Stimulated activated CD4-positive, alpha-beta T cell treated with anti-CD3 and anti-CD28 coated beads, Interleukin-2, amount 100 ng/mL, for 4 hours (primary cell): Measurements from ENCODE around the gene RAI1.

Source experiments
- DNase-seq: peaks from one replicate; pipeline ENCODE4 v3.0.0-alpha.2; 2020; ENCODE audit warnings: low read depth

RAI1 gene

DNA sequence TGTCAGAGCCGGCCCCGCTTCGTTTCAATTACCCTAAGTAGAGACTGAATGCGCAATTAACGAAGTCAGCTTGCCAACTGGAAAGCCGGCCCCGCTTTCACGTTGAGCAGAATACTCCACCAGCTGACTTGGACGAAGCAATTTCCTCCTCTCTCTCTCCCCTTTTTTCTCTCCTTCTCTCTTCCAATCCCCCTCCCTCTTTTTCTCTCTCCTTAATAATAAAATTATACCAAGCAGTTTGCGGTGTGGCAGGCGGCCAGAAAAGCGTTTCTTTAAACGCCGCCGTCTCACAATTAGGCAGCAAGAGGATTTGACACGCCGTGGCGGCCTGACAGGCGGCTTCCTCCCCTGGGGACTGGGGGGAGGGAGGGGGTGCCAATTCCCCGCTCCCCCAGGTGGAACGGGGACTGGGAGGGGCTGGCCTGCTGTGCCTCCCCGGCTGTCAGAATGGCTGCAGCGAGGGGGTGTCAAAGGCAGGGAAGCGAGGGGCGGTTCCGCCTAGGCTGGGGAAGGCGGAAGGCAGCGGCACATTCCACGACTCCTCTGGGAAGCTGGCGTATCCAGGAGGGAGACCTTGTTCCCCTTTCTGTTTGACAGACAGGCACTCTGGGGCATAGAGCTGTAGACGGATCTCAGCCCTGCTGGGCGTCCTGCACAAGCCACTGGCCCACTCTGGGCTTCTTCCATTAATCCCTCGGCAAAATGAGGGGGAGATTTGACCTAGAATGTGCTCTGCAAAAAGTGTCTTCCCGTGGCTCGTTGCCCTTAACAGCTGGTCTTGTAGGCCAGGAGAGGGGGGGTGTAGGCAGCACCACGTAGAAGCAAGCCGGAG is 102.8 kb downstream of the RAI1 start:
- no peak for DNase-seq

DNA sequence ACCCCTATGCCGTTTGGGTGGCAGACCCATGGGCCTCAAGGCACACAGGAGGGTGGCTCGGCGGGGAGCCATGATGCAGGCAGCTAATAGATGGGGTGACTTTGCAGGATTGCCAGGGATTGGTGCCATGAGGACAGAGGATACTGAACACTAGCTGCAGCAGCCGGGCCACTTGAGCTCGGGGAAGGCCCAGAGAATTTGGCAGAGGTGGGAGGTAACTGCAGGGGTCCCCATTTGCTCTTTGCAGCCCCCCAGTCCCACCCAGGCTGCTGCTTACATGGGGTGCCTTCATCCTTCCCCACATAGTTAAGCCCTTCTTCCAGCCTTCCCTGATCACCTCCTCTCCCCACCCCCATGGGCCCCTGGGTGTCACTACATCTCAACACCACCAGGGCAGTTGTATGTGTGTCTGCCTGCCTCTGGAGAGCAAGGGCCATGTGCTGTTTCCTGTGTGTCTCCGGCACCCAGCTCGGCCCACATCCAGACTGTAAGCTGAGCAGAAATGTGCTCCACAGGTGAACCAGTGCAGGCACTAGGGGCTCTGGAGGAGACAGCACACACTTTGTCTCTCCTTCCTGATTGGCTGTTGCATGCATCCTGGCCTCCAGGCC is 103.5 kb downstream of the RAI1 start:
- no peak for DNase-seq

DNA sequence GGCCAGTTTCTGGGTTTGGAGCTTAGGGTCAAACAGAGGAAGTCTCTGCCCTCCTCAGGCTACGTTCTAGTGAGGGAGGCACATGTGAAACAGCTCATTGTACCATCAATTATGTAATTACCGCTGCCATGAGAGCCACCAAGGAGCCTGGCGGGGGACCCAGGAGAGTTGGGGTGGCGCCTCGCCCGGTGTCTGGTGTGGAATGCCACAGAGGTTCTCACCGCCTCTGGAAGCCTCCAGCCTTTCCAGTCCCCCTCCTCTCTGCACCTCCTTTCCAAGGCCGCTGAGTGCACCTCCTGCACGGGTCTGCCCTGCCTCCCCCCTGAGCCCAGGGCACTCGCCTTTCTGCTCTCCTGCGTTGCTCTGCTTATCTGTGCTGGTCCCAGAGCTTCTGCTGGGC is 104.1 kb downstream of the RAI1 start:
- DNase-seq, result no peak

DNA sequence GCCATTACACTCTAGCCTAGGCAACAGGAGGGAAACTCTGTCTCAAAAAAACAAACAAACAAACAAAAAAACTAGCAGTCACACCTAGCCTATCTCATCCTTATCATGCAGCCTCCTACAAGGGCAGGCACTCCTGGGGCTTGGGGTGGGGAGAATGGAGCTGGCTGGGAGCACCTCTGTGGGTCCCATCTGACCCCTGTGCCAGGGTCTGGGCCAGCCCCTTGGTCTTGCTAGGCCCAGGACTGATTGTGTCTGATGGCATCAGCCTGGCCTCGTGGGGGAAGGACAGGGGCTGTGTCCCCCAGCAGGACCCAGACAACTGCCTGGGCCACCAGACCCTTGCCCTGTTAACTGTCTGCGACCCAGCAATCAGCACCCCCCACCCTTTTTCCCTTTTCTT is 105.7 kb downstream of the RAI1 start:
- no peak for DNase-seq

DNA sequence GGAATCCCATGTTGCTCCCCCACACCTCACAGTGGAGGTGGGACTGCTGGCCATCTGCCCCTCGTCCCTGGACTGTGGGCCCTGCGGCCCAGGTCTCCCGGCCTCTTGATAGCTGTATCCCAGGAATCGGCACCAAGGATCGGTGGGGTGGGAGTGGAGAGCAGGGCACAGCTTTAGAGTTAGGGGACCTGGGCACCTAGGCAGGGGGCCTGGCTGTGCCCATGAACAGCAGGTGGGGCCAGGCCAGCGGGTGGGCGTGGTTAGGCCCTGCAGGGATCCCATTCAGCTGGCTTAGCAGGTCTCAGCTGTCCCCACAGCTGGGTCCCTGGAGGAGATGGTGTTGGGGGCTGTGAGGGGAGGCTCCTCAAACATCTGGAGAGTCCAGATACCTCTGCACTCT is 106.3 kb downstream of the RAI1 start:
- no peak for DNase-seq

DNA sequence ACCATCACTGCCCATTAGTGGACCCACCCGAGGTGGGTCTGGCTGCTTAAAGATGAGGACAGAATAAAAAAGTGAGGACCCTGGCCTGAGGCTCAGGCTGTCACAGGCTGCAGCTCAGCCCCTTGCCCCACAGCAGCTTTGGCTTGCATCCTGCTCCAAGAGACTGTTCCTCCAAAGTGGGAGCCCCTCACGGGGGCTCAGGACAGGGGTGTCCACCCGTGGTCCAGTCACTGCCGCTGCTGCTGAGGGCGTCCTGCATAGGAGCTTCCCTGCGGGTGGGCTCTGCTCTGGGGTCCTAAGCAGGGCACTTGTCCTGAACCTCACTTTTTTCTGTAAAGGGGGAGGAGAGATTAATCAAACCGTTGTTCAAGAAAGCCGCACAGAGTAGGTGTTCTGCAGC is 107.7 kb downstream of the RAI1 start:
- no peak for DNase-seq

DNA sequence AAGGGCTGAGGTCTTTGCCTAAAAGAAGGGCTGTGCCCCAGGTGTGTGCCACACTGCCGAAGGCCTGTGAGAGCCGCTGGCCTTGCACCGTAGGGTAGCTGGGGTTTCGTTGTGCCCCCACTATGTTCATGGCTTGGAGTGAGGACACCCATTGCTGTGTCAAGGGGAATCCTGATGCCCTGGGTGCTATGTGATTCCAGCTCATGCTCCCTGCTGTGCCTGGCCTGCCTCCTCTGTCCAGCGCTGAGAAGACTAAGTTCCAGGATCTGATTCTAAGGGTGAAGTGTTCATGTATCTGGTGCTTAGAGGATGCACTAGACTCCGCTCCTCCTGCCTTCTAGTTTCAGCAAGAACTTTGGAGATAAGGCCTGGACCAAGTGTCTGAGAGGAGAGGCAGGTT is 108.2 kb downstream of the RAI1 start:
- no peak for DNase-seq

DNA sequence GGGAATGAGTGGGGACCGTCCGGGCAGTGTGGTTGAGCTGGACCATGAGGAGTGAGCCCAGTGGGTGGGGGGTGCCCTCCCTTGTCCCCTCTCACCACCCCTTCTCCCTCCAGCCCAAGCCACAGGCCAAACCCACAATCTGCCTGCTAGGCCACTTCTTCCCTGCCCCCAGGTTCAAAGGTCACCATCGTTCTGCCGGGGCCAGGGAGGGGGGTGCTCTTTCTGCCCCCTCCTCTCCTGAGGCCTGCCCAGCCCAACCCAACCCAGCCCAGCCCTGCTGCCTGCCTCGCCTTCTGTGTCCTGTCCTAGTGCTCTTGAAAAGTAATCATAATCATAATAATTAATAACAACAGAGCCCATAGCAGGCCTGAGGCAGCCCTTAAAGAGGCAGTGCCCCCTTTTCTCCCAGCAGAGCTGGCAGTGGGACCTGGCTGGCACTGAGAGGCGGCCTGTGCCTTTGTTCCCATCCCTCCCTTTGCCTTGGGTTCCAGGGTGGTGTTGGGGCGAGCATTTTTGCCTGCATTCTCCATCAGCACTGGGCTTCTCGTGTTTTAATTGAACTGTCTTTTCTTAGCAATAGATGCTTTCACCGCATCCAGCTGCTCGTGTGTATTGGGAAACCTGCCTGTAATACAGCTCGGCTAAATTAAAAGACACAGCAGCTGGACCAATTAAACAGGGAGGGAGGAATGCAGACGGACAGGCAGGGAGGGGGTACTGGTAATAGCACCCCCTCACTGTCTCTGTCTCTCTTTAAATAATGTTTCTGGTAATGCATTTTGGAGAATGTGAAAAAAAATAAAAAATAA is 108.8 kb downstream of the RAI1 start:
- no peak for DNase-seq

DNA sequence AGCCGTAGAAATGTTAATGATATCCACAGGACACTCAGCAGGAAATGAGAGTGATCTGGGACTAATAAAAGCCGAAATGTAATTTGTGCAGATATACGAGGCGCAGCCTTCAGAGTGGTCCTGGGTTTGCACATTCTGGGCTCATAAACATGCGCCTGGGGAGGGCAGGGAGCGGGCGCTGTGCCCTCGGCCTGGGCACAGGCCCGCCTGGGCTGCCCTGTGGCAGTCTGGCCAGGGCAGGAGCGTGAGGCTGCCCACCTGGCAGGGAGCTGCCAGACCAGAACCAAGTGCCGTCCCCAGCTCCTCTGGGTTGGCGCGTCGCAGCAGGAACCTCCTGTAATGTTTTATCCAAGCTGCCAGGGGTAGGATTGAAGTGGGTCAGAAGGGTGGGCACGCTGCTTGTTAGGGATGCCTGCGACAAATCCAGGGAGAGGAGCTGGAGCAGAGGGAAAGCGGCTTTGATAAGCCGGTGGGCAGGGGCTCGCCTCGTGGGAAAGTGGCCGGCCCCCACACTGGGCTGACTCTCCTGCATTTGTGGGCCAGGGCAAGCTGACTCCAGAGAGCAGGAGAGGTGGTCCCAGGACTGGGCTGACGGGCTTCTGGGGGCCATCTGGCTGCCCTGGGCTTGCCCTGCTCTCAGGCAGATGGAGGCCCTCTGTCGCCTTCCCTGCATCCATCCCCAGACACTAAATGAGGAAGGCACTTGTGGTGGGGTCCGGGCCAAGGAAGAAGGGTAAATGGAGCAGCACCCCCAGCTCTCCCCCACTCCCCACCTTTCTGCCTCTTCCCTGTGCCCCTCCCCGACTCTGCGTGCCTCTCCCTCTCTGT is 109.6 kb downstream of the RAI1 start:
- DNase-seq, result no peak

DNA sequence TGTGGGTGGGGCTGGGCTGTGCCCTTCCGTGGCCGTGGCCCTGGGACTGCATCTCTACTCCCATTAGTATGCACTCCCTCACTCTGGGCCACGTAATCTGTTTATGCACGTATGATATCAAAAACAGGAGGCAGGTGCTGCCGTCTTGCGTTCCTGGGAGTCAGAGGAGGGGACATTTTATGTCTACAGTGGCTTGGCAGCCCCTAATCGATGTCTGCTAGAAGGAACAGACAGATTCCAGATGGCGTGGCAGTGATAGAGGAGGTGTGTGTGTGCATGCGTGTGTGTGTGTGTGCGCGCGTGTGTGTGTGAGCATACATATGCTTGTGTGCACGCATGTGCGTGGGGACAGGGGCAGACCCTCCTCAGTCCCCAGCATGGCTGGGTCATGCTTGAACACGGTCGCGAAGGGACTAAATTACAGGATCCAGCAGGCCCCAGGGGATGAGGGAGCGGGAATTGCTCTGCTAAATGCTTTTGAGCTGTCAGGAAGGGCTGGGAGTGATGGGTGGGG is 110.8 kb downstream of the RAI1 start:
- no peak for DNase-seq

DNA sequence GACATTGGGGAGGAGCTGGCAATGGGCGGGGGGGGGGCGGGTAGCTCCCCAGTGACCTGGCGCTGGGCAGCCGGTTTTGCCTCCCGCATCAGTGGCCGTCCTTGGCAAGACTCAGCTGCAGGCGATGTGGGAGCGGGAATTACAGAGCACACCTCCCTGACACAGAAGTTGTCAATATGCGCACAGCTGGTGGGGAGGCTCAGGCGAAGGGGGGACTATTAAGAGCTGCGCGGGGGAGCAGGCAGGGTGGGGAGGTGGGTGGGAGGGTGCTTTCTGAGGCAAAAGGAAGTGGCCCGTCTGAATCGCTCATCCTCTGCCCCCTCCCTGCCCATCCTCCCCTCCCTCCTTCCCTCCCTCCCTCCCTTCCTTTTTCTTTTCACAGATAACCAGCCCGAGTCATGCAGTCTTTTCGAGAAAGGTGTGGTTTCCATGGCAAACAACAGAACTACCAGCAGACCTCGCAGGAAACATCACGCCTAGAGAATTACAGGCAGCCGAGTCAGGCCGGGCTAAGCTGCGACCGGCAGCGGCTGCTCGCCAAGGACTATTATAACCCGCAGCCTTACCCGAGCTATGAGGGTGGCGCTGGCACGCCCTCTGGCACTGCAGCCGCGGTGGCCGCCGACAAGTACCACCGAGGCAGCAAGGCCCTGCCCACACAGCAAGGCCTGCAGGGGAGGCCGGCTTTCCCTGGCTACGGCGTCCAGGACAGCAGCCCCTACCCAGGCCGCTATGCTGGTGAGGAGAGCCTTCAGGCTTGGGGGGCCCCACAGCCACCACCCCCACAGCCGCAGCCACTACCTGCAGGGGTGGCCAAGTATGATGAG is 111.5 kb downstream of the RAI1 start:
- no peak for DNase-seq

DNA sequence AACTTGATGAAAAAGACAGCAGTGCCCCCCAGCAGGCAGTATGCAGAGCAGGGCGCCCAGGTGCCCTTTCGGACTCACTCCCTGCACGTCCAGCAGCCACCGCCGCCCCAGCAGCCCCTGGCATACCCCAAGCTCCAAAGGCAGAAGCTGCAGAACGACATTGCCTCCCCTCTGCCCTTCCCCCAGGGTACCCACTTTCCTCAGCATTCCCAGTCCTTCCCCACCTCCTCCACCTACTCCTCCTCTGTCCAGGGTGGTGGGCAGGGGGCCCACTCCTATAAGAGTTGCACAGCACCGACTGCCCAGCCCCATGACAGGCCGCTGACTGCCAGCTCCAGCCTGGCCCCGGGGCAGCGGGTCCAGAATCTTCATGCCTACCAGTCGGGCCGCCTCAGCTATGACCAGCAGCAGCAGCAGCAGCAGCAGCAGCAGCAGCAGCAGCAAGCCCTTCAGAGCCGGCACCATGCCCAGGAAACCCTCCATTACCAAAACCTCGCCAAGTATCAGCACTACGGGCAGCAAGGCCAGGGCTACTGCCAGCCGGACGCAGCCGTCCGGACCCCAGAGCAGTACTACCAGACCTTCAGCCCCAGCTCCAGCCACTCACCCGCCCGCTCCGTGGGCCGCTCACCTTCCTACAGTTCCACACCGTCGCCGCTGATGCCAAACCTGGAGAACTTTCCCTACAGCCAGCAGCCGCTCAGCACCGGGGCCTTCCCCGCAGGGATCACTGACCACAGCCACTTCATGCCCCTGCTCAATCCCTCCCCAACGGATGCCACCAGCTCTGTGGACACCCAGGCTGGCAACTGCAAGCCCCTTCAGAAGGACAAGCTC is 112.3 kb downstream of the RAI1 start:
- DNase-seq, result no peak

DNA sequence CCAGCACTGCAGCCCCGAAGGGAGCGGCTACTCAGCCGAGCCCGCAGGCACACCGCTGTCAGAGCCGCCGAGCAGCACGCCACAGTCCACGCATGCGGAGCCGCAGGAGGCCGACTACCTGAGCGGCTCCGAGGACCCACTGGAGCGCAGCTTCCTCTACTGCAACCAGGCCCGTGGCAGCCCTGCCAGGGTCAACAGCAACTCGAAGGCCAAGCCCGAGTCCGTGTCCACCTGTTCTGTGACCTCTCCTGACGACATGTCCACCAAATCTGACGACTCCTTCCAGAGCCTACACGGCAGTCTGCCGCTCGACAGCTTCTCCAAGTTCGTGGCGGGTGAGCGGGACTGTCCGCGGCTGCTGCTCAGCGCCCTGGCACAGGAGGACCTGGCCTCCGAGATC is 113.1 kb downstream of the RAI1 start:
- no peak for DNase-seq

DNA sequence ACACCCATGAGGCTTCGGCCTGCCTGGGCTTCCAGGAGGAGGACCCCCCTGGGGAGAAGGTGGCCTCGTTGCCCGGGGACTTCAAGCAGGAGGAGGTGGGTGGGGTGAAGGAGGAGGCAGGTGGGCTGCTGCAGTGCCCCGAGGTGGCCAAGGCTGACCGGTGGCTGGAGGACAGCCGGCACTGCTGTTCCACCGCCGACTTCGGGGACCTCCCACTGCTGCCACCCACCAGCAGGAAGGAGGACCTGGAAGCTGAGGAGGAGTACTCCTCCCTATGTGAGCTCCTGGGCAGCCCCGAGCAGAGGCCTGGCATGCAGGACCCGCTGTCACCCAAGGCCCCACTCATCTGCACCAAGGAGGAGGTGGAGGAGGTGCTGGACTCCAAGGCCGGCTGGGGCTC is 114.0 kb downstream of the RAI1 start:
- no peak for DNase-seq

DNA sequence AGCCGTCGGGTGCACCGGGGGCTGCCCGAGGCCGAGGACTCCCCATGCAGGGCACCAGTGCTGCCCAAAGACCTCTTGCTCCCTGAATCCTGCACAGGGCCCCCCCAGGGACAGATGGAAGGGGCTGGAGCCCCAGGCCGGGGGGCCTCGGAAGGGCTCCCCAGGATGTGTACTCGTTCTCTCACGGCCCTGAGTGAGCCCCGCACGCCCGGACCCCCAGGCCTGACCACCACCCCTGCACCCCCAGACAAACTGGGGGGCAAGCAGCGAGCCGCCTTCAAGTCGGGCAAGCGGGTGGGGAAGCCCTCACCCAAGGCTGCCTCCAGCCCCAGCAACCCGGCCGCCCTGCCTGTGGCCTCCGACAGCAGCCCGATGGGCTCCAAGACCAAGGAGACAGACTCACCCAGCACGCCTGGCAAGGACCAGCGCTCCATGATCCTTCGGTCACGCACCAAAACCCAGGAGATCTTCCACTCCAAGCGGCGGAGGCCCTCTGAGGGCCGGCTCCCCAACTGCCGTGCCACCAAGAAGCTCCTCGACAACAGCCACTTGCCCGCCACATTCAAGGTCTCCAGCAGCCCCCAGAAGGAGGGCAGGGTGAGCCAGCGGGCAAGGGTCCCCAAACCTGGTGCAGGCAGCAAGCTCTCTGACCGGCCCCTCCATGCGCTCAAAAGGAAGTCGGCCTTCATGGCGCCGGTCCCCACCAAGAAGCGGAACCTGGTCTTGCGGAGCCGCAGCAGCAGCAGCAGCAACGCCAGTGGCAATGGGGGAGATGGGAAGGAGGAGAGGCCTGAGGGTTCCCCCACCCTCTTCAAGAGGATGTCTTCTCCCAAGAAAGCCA is 114.9 kb downstream of the RAI1 start:
- no peak for DNase-seq

DNA sequence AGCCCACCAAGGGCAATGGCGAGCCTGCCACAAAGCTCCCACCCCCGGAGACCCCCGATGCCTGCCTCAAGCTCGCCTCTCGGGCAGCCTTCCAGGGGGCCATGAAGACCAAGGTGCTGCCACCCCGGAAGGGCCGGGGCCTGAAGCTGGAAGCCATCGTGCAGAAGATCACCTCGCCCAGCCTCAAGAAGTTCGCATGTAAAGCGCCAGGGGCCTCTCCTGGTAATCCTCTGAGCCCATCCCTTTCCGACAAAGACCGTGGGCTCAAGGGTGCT is 115.5 kb downstream of the RAI1 start:
- no peak for DNase-seq

DNA sequence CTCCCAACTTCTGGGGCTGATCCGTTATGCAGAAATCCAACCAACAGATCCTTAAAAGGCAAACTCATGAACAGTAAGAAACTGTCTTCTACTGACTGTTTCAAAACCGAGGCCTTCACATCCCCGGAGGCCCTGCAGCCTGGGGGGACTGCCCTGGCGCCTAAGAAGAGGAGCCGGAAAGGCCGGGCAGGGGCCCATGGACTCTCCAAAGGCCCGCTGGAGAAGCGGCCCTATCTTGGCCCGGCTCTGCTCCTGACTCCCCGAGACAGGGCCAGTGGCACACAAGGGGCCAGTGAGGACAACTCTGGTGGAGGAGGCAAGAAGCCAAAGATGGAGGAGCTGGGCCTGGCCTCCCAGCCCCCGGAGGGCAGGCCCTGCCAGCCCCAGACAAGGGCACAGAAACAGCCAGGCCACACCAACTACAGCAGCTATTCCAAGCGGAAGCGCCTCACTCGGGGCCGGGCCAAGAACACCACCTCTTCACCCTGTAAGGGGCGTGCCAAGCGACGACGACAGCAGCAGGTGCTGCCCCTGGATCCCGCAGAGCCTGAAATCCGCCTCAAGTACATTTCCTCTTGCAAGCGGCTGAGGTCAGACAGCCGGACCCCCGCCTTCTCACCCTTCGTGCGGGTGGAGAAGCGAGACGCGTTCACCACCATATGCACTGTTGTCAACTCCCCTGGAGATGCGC is 116.0 kb downstream of the RAI1 start:
- no peak for DNase-seq

DNA sequence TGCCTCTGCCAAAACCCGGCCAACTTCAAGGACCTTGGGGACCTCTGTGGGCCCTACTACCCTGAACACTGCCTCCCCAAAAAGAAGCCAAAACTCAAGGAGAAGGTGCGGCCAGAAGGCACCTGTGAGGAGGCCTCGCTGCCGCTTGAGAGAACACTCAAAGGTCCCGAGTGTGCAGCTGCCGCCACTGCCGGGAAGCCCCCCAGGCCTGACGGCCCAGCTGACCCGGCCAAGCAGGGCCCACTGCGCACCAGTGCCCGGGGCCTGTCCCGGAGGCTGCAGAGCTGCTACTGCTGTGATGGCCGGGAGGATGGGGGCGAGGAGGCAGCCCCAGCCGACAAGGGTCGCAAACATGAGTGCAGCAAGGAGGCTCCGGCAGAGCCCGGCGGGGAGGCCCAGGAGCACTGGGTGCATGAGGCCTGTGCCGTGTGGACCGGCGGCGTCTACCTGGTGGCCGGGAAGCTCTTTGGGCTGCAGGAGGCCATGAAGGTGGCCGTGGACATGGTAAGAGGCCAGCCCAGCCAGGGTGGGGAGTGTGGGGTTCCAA is 116.8 kb downstream of the RAI1 start:
- no peak for DNase-seq
